Retina (tissue), 1 donor: ENCODE measurements around the gene KCNQ4.

Experiments
- DNase-seq: peaks from one replicate; pipeline ENCODE4 v3.0.0-alpha.2; 2016

Gene KCNQ4

GRCh38 chr1:40755067-40755466 is 28.5 kb upstream of the KCNQ4 start:
- DNase-seq: no peak

DNA sequence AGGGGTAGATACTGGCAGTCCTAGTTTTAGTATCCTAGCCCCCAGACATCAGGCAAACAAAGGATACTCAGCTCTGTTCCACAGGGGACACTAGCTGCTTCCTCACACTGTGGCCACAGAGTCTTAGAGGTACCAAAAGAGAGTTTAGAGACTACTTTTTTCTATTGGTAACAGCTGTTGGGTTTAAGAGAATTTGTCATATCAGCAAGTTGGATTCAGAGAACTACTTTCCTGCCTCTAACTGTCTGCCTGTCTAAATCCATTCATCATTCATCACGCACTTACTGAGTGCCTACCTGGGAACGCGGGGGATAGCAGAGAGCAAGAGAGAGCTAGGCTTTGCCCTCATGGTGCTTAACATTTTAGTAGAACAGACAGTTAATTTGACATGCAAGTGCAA is 27.1 kb upstream of the KCNQ4 start:
- no peak for DNase-seq

DNA sequence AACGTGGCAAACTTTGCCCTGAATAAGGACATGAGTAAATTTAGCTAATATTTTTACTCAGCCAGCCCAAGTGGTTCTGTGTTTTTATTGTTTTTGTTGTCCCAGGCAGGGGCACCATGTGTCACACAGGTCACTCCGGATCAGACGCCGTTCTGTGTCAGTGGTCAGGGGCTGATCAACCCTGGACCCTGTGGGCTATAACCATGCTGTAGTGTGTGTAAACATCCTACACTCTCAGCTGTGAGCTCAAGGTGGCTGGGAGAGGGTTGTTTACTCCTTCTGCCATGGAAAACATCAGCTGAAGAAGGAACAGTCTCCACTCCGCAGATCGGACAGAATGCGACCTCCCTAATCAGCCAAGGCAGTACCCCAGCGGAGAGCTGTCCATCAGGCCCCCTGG is 26.5 kb upstream of the KCNQ4 start:
- no peak for DNase-seq

GRCh38 chr1:40758004-40758403 is 25.6 kb upstream of the KCNQ4 start:
- no peak for DNase-seq

DNA sequence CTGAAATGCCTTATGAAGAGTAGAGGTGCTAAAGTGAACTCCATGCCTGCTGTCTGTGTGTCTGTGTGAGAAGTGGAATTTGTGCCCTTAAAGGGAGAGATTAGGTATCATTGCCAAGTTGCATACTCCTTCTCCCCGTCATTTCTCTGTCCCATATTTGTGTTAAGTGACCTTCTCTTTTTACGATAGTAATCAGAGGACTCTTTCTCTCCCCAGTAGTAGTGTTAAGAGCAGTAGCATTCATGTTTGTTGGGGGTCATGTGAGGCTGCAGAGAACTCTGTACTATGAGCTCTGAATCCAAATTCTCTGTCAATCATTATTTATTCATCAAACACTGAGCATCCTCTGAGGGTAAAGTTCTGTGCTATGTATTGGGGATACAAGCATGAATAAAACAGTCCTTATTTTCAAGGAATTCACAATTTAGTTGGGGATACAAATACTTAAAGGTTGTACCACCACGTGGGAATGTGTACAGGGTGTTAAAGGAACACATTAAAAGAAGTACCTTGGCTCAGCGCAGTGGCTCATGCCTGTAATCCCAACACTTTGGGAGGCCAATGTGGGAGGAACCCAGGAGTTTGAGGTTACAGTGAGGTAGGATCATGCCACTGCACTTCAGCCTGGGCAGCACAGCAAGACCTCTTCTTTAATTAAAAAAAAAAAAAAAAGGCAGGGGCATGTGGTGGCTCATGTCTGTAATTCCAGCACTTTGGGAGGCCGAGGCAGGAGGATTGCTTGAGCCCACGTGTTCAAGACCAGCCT is 24.8 kb upstream of the KCNQ4 start:
- no peak for DNase-seq

DNA sequence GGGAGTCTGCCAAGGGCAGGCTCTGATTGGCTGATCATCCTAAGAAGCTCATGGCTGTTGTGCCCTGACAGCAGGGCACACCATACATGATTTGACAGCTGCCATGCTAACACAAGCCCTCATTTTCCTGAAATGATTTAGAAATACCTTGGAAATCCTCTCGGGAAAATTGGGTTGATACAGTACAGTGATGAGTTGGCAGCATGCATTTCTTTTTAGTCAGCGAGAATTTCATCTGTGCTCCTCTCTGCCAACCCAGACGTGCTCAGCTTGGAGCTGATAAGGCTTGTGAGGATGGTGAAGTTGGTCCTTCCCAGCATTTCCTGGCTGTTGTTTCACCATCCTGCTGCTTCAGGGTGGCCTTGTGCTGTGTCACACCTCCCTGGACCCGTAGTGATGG is 22.6 kb upstream of the KCNQ4 start:
- no peak for DNase-seq

DNA sequence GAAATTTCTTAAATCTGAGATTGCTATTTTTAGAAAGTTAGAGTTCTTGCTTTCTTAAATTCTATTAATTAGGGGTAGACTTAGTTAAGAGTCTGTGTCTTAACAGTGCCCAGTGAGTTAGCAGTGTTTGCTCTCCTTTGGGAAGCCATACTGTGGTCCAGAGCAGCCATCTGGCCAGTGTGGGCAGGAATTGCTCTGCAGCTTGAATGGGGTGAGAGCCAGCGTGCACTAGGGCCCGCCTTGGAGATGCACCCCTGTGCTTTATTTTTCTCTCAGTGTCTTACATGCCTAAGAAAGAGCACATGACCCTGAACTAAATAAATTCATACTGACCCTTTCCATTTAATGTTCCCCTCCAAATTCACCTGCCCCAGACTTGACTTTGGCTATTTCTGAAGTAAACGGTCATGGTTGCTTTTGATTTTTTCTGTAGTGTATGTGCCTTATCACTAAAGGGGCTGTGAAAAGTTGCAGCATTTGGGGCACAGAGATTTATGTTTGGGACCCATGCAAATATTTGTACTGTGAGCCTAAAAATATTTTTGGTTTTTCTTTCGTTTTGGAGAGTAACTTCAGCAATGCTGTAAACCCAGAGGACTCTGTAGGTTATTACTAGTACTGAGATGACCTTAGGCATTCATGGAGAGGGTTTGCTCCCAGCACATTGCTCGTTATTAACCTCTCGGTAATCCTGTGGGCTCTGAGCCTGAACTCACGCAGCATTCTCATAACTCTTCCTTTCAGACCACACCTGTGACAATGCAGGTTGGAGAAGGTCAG is 21.3 kb upstream of the KCNQ4 start:
- no peak for DNase-seq

- DNase-seq: no peak
These were observed 19.6 kb upstream of the KCNQ4 start for GRCh38 chr1:40763742-40764532.

- no peak for DNase-seq
These were observed 18.6 kb upstream of the KCNQ4 start for GRCh38 chr1:40764981-40765380.

DNA sequence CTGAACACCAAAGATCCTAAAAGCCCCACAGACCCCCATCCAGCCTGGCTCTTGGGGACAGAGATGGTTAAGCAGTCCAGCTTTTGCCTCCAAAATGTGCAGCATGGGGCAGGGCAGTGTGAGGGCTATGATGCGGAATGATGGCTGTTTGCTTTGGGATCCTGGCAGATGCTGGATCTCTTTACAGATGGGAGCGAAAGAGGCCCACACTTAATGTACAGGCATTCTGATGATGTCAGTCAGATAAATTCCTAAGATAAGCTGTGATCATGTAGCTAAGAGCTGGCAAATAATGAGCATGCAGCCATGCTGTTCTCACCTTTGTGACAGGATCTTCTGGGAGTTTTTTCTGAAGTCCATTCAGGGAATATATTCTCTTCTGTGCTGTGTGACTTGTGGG is 17.6 kb upstream of the KCNQ4 start:
- DNase-seq: no peak

DNA sequence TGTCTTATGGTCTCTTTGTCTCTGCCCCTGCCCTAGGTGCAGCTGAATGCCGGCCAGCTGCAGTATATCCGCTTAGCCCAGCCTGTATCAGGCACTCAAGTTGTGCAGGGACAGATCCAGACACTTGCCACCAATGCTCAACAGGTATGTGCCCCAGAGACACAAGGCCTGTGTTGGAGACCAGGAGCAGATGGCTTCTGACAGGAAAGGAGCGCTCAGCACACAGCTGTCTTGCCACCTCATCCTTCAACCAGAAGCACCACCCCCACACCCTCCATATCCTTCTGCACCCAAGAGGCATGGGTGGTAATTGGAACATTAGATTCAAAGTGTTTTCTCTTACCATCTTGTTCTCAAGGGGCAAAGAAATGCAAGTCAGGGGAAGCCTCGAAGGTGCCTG is 17.0 kb upstream of the KCNQ4 start:
- no peak for DNase-seq

DNA sequence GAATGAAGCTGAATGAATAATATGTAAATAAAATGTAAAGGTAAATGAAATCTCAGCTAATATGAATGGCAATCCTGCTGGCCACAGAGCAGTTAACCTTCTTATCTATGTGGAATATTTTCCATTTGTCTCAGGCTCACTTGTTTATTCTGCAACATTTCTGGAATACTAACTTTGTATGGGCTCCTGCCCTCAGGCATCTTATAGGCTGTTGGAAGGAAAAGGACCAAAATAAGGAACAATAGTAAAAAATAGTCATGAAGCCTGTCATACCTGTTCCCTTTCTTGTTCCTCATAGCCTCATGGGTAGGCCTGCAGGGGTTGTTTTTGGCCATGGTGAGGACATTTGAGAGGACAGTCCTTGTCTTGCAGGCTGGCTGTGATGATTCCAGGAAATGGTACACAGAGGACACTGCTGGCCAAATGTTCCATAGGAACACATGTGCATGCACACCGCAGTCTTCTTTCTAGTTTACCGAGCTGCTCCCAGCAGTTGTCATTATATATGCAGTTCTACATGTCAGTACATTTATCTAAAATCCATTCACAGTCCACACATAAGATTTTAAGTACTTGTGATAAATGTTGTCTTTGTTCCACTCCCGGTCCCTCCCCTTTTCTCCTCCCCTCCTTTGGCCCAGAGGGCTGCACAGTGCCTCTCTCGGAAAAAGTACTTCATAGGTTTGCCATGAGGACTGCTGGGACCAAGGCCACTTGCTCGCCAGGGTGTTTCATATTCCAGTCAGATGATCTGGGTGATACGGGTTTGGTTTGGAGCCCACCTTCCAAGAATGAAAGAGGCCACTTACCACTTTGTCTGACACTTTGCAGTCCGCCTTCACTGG is 15.2 kb upstream of the KCNQ4 start:
- DNase-seq: no peak

- no peak for DNase-seq
These were observed 13.8 kb upstream of the KCNQ4 start for GRCh38 chr1:40769815-40770214.

- no peak for DNase-seq
These were observed 13.1 kb upstream of the KCNQ4 start for GRCh38 chr1:40770296-40771070.

DNA sequence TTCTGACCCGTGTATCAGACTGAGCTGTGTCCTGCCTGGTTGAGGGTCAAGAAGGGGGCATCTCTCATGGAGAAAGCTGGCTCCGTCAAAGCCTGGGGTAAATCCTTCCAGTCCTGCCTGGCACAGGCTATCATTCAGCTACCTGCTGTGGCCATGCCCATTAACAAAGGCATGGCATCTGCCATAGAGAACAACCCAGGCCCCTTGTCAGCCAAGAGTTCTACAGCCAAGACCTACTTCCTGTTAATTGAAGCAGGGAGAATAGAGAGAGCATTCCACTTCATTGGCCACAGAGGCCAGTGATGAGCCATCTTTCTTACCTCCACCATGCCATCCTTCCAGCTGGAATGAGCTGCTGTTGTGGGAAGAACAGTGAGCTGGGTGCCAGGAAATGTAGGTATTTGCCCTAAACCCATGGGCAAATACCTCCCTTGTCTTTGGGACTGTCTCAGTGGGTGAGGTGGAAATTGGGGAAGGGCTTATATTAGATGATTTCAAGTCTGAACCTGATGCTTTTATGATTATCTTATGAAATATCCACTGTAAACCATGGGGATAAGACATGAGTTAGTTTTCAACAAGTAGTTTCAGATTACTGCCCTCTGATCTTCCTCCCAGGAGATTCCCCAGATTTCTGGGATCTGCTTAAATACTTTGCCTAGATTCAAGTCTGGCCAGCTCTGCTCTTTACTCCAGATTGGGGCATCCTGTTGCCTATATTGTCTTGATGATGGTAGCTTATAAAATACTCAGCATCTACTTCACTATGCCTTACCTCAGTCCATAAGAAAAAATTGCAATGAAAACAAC is 11.2 kb upstream of the KCNQ4 start:
- DNase-seq: no peak

GRCh38 chr1:40773748-40774265 is 9.8 kb upstream of the KCNQ4 start:
- DNase-seq: no peak

DNA sequence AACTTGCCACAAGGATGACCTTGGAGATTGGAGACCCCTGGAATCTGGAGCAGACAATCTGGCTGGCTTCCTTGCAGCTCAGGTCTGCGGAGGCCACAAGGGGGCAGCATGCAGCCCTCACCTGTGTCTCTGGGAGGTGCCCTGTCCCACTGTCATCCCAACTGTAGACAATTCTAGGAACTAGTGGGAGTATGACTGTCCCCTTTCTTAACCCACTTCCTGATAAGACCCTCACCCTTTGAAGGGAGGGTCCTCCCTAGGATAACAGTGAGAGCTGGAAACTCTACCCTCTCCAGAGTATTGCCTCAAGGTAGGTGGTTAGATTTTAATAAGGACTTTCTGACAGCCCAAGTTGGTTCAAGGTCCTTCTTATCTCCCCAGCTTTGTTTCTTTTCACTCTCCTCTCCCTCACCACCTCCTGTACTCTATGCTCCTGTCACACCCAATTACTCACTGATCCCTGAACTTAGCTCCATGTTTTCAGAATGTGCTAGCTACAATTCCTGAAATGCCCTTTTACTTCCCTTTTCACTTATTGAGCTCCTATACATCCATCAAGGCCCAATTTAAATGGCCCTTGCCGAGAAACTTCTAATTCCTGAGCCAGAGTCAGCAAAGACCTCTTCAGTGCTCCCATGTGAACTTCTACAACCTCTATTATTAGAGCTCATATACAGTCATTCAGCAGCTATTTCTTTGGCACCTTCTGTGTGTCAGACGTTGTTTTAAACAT is 9.2 kb upstream of the KCNQ4 start:
- DNase-seq: peak; percentile 44

GRCh38 chr1:40776236-40777072 is 7.1 kb upstream of the KCNQ4 start:
- DNase-seq: no peak
